ENCODE measurements around the gene PES1.

The PES1 gene

DNA sequence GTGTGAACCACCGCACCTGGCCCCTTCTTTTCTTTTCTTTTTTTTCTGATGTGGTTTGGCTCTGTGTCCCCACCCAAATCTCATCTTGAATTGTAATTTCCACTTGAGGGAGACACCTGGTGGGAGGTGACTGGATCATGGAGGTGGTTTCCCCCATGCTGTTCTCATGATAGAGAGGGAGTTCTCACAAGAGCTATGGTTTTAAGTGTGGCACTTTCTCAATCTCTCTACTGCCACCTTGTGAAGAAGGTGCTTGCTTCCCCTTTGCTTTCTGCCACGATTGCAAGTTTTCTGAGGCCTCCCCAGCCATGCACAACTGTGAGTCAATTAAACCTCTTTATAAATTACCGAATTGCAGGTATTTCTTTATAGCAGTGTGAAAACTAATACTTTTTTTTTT lies 10.3 kb upstream of the PES1 start:
- Histone ChIP-seq H3K4me1 (ENCODE audit: insufficient read depth, low read length, poor library complexity, severe bottlenecking) (peaks cover 9% of the 10 kb centered on the region), H3K9me3 (ENCODE audit: insufficient read depth, low read depth, low read length) (no peaks in the 10 kb centered on the region), H3F3A (ENCODE audit: low read depth) (0 out of 2 replicates have a peak, but pooled peaks cover 4% of the 10 kb centered on the region), H3K79me2 (ENCODE audit: insufficient read depth, low read length) (no peaks in the 10 kb centered on the region), H3K27me3 (ENCODE audit: insufficient read depth, low read length, poor library complexity, severe bottlenecking) (no peaks in the 10 kb centered on the region), H2AFZ (ENCODE audit: low read length) (no peak overlapping the region), H4K20me1 (ENCODE audit: insufficient read depth, low read length, poor library complexity, severe bottlenecking) (no peaks in the 10 kb centered on the region), H3K4me2 (ENCODE audit: low read depth, low read length, poor library complexity, severe bottlenecking) (no peak overlapping the region), H3K36me3 (ENCODE audit: insufficient read depth, low read length) (no peaks in the 10 kb centered on the region), H3K4me3 (ENCODE audit: low read length, poor library complexity, severe bottlenecking) (no peak overlapping the region), H3K9me2 (replicated peaks; ENCODE audit: low read depth, low read length) (no peaks in the 10 kb centered on the region), H3K9ac (ENCODE audit: low read depth, low read length, poor library complexity, severe bottlenecking) (no peak overlapping the region)
- TF ChIP-seq, protein P1, sequence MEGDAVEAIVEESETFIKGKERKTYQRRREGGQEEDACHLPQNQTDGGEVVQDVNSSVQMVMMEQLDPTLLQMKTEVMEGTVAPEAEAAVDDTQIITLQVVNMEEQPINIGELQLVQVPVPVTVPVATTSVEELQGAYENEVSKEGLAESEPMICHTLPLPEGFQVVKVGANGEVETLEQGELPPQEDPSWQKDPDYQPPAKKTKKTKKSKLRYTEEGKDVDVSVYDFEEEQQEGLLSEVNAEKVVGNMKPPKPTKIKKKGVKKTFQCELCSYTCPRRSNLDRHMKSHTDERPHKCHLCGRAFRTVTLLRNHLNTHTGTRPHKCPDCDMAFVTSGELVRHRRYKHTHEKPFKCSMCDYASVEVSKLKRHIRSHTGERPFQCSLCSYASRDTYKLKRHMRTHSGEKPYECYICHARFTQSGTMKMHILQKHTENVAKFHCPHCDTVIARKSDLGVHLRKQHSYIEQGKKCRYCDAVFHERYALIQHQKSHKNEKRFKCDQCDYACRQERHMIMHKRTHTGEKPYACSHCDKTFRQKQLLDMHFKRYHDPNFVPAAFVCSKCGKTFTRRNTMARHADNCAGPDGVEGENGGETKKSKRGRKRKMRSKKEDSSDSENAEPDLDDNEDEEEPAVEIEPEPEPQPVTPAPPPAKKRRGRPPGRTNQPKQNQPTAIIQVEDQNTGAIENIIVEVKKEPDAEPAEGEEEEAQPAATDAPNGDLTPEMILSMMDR (conservative IDR thresholded peaks at IDR 0.05; ENCODE audit: low read length) = peak; percentile 55
- TF ChIP-seq EZH2phosphoT487 (IDR thresholded peaks at IDR 0.05; ENCODE audit: borderline replicate concordance) = no peak

DNA sequence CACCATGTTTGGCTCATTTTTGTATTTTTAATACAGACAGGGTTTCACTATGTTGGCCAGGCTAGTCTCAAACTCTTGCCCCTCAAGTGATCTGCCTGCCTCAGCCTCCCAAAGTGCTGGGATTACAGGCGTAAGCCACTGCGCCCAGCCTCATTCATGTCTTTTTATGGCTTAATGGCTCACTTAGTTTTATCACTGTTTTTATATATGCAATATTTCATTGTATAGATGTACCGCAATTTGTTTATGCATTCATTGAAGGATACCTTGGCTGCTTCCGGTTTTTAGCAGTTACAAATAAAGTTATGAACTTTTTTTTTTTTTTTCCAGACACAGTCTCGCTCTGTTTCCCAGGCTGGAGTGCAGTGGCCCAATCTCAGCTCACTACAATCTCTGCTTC lies 9.8 kb upstream of the PES1 start:
- no peaks in the 10 kb centered on the region for H3K9me2 ChIP-seq (replicated peaks; ENCODE audit: low read depth, low read length)
- 0 out of 2 replicates have a peak, but pooled peaks cover 4% of the 10 kb centered on the region for H3F3A ChIP-seq (ENCODE audit: low read depth)
- no peak overlapping the region for H3K4me2 ChIP-seq (ENCODE audit: low read depth, low read length, poor library complexity, severe bottlenecking)
- H3K79me2 ChIP-seq (ENCODE audit: insufficient read depth, low read length) = no peaks in the 10 kb centered on the region
- H3K9me3 ChIP-seq (ENCODE audit: insufficient read depth, low read depth, low read length) = no peaks in the 10 kb centered on the region
- peaks cover 9% of the 10 kb centered on the region for H3K4me1 ChIP-seq (ENCODE audit: insufficient read depth, low read length, poor library complexity, severe bottlenecking)
- no peaks in the 10 kb centered on the region for H3K27me3 ChIP-seq (ENCODE audit: insufficient read depth, low read length, poor library complexity, severe bottlenecking)
- no peaks in the 10 kb centered on the region for H3K36me3 ChIP-seq (ENCODE audit: insufficient read depth, low read length)
- TF ChIP-seq, protein P1 (conservative IDR thresholded peaks at IDR 0.05; ENCODE audit: low read length) = no peak
- TF ChIP-seq EZH2phosphoT487 (IDR thresholded peaks at IDR 0.05; ENCODE audit: borderline replicate concordance) = no peak
- H2AFZ ChIP-seq (ENCODE audit: low read length) = no peak overlapping the region
- H3K9ac ChIP-seq (ENCODE audit: low read depth, low read length, poor library complexity, severe bottlenecking) = no peak overlapping the region
- no peak overlapping the region for H3K4me3 ChIP-seq (ENCODE audit: low read length, poor library complexity, severe bottlenecking)
- no peaks in the 10 kb centered on the region for H4K20me1 ChIP-seq (ENCODE audit: insufficient read depth, low read length, poor library complexity, severe bottlenecking)

DNA sequence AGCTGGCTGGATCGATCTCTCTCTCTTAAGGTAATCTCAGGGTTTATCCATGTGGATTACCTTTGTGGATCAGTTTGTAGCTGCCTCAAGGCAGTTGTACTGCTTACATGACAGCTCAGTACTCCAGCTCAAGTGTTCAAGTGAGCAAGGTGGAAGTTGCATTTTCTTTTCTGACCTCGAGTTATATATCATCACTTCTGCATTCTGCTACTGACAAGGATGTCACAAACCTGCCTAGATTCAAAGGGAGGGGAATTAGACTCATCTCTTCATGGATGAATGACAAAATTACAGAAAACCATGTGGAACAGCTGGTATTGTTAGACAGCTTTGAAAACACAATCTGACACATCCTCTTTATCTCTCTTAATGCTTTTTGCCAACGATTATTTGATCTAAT lies 9.2 kb upstream of the PES1 start:
- Histone ChIP-seq H3K4me1 (ENCODE audit: insufficient read depth, low read length, poor library complexity, severe bottlenecking) (peaks cover 6% of the 10 kb centered on the region), H3K4me2 (ENCODE audit: low read depth, low read length, poor library complexity, severe bottlenecking) (no peak overlapping the region), H3K9ac (ENCODE audit: low read depth, low read length, poor library complexity, severe bottlenecking) (no peak overlapping the region), H2AFZ (ENCODE audit: low read length) (no peak overlapping the region), H3K9me2 (replicated peaks; ENCODE audit: low read depth, low read length) (no peaks in the 10 kb centered on the region), H4K20me1 (ENCODE audit: insufficient read depth, low read length, poor library complexity, severe bottlenecking) (no peaks in the 10 kb centered on the region), H3K9me3 (ENCODE audit: insufficient read depth, low read depth, low read length) (no peaks in the 10 kb centered on the region), H3K36me3 (ENCODE audit: insufficient read depth, low read length) (no peaks in the 10 kb centered on the region), H3K4me3 (ENCODE audit: low read length, poor library complexity, severe bottlenecking) (no peak overlapping the region), H3F3A (ENCODE audit: low read depth) (0 out of 2 replicates have a peak, but pooled peaks cover 4% of the 10 kb centered on the region), H3K27me3 (ENCODE audit: insufficient read depth, low read length, poor library complexity, severe bottlenecking) (no peaks in the 10 kb centered on the region), H3K79me2 (ENCODE audit: insufficient read depth, low read length) (no peaks in the 10 kb centered on the region)
- TF ChIP-seq EZH2phosphoT487 (IDR thresholded peaks at IDR 0.05; ENCODE audit: borderline replicate concordance) = no peak
- TF ChIP-seq, protein P1 (conservative IDR thresholded peaks at IDR 0.05; ENCODE audit: low read length) = no peak
